Neural cell (in vitro differentiated cells): ENCODE data around the gene CDIP1. TPM values are rescaled to one million over a fixed set of nuclear protein-coding genes. Genes with fewer than 3 reads are reported as not detected.

Experiments
- H2AFZ ChIP-seq: fragments of 200-600, 300-800 bp; sonication (generic), shearing (Covaris generic); 2 replicates; pipeline ENCODE4 v1.6.0; 2014; ENCODE audit warnings: low read depth, mild to moderate bottlenecking, antibody characterized with exemption, low read length, moderate library complexity
- H3F3A ChIP-seq: fragments of 200-600 bp; shearing (Covaris generic); 2 replicates; pipeline ENCODE4 v1.6.1; 2016; ENCODE audit warnings: mild to moderate bottlenecking, moderate library complexity, mixed read lengths, antibody characterized with exemption, low read length; ENCODE audit not compliant: insufficient read depth, poor library complexity, severe bottlenecking
- H3K27ac ChIP-seq: fragments of 200-600, 300-800 bp; sonication (generic), shearing (Covaris generic); 2 replicates; pipeline ENCODE4 v1.5.1; 2014; ENCODE audit warnings: mild to moderate bottlenecking, low read length, moderate library complexity
- H3K27me3 ChIP-seq: fragments of 300-800, 200-600 bp; sonication (generic), shearing (Covaris generic); 2 replicates; pipeline ENCODE4 v1.6.0; 2014; ENCODE audit warnings: mild to moderate bottlenecking, low read depth, low read length, moderate library complexity; ENCODE audit not compliant: insufficient read depth
- H3K36me3 ChIP-seq: fragments of 300-800, 200-600 bp; sonication (generic), shearing (Covaris generic); 2 replicates; pipeline ENCODE4 v1.5.1; 2014; ENCODE audit warnings: mild to moderate bottlenecking, antibody characterized with exemption, low read length, moderate library complexity; ENCODE audit not compliant: insufficient read depth
- H3K4me2 ChIP-seq: fragments of 300-800, 200-600 bp; sonication (generic), shearing (Covaris generic); 2 replicates; pipeline ENCODE4 v1.6.0; 2014; ENCODE audit warnings: mild to moderate bottlenecking, low read length
- H3K4me3 ChIP-seq: fragments of 300-800, 200-600 bp; sonication (generic), shearing (Covaris generic); 2 replicates; pipeline ENCODE4 v1.5.1; 2014; ENCODE audit warnings: mild to moderate bottlenecking, low read length, moderate library complexity
- H3K79me2 ChIP-seq: fragments of 200-600 bp; shearing (Covaris generic); replicated peaks from 2 replicates; pipeline ENCODE4 v1.6.0; 2014; ENCODE audit warnings: mild to moderate bottlenecking, low read length, moderate library complexity; ENCODE audit not compliant: insufficient read depth
- H3K9ac ChIP-seq: fragments of 300-800, 200-600 bp; sonication (generic), shearing (Covaris generic); 2 replicates; pipeline ENCODE4 v1.6.1; 2016; ENCODE audit warnings: mild to moderate bottlenecking, low read length, mixed read lengths
- H3K9me2 ChIP-seq: fragments of 200-600 bp; shearing (Covaris generic); 2 replicates; pipeline ENCODE4 v1.6.1; 2016; ENCODE audit warnings: mild to moderate bottlenecking, low read length, mixed read lengths; ENCODE audit not compliant: insufficient read depth
- H3K9me3 ChIP-seq: fragments of 200-600, 300-800 bp; sonication (generic), shearing (Covaris generic); 2 replicates; pipeline ENCODE4 v1.6.1; 2016; ENCODE audit warnings: mild to moderate bottlenecking, mixed run types, low read length, moderate library complexity, mixed read lengths
- H4K20me1 ChIP-seq: fragments of 200-600 bp; shearing (Covaris generic); 2 replicates; pipeline ENCODE4 v1.6.1; 2016; ENCODE audit warnings: mild to moderate bottlenecking, mixed run types; ENCODE audit not compliant: insufficient read depth
- CTCF ChIP-seq: fragments of 450-650 bp; IDR thresholded peaks from 2 replicates; pipeline ENCODE4 v1.5.1; 2014; ENCODE audit warnings: antibody characterized with exemption, mild to moderate bottlenecking, moderate library complexity; ENCODE audit not compliant: poor library complexity, severe bottlenecking
- EP300 ChIP-seq: fragments of 450-650 bp; conservative IDR thresholded peaks from 2 replicates; pipeline ENCODE4 v1.6.1; 2014; ENCODE audit warnings: antibody characterized with exemption, mild to moderate bottlenecking, moderate library complexity; ENCODE audit not compliant: poor library complexity, severe bottlenecking
- EZH2 ChIP-seq: fragments of 200-600, 300-800 bp; shearing (Covaris generic), sonication (generic); IDR thresholded peaks from 2 replicates; pipeline ENCODE4 v1.6.1; 2014; ENCODE audit warnings: antibody characterized with exemption, low read length, borderline replicate concordance, mild to moderate bottlenecking; ENCODE audit not compliant: insufficient read depth, poor library complexity, severe bottlenecking
- MXI1 ChIP-seq: fragments of 450-650 bp; conservative IDR thresholded peaks from 2 replicates; pipeline ENCODE4 v1.6.1; 2014; ENCODE audit warnings: antibody characterized with exemption, mild to moderate bottlenecking; ENCODE audit not compliant: poor library complexity, severe bottlenecking
- POLR2AphosphoS5 ChIP-seq: IDR thresholded peaks from 2 replicates; pipeline ENCODE4 v1.6.1; 2012
- RAD21 ChIP-seq: fragments of 450-650 bp; conservative IDR thresholded peaks from 2 replicates; pipeline ENCODE4 v1.6.1; 2014; ENCODE audit warnings: antibody characterized with exemption, mild to moderate bottlenecking, moderate library complexity
- REST ChIP-seq: IDR thresholded peaks from 2 replicates; pipeline ENCODE4 v1.6.1; 2012; ENCODE audit warnings: borderline replicate concordance
- SMC3 ChIP-seq: fragments of 450-650 bp; conservative IDR thresholded peaks from 2 replicates; pipeline ENCODE4 v1.6.1; 2014; ENCODE audit warnings: antibody characterized with exemption, mild to moderate bottlenecking, moderate library complexity; ENCODE audit not compliant: poor library complexity
- TAF1 ChIP-seq: IDR thresholded peaks from 2 replicates; pipeline ENCODE4 v1.6.1; 2012; ENCODE audit warnings: low read depth
- polyA plus RNA-seq: library from polyadenylated mRNA; depleted of rRNA; stranded (reverse); fragments of >200 nt; gene quantifications from 2 replicates; pipeline ENCODE4 v1.2.3, GENCODE V29; 2014

CDIP1 gene
- polyA plus RNA-seq, 1 donor from 2014 or later, result 16.4 TPM

DNA sequence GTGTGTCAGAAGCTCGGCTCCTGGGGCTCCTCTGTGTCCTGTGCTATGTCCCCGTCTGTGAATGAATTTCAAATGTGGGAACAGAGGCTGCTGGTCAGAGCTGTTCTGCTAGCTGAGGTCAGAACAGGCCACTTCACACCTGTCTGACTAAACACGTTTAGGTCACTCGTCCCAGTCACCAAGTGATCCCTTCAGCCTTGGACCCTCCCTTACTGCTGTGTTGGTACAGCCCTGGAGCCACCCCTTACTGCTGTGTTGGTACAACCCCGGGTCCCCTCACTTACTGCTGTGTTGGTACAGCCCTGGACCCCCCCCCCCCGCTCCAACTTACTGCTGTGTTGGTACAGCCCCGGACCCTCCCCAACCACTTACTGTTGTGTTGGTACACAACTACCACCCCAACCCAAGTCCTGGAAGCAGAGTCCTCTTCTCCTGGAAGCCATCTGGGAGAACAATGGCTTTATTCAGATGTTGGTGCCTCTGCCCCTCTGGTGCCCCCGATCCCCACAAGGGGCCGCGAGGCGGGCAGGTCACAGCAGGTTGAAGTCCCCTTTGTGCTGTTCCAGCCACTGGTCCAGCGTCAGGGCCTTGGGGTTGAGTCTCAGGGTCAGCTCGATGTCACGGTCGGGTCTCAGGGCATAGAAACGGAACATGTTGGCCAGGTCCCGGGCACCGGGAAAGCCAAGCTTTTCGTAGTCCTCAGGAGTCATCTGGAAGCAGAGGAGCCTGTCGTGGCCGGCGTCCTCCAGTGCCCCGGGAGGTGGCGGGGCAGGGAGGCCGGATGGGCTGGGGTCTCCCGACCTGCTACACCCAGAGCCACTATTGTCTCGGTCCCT is 77.1 kb downstream of the CDIP1 start:
- TF ChIP-seq CTCF (no peak), MXI1 (no peak), EP300 (no peak), TAF1 (no peak), POLR2AphosphoS5 (no peak), SMC3 (no peak), EZH2 (no peak), RAD21 (no peak), REST (no peak)
- H3F3A ChIP-seq, result no peaks in the 10 kb centered on the region
- no peaks in the 10 kb centered on the region for H3K9me3 ChIP-seq
- H2AFZ ChIP-seq, result no peak overlapping the region
- no peak overlapping the region for H3K4me2 ChIP-seq
- H3K4me3 ChIP-seq, result no peak overlapping the region
- no peaks in the 10 kb centered on the region for H3K79me2 ChIP-seq
- no peak overlapping the region for H3K27ac ChIP-seq
- H4K20me1 ChIP-seq, result no peaks in the 10 kb centered on the region
- H3K9ac ChIP-seq, result no peak overlapping the region
- no peaks in the 10 kb centered on the region for H3K9me2 ChIP-seq
- H3K27me3 ChIP-seq, result no peaks in the 10 kb centered on the region
- no peaks in the 10 kb centered on the region for H3K36me3 ChIP-seq

DNA sequence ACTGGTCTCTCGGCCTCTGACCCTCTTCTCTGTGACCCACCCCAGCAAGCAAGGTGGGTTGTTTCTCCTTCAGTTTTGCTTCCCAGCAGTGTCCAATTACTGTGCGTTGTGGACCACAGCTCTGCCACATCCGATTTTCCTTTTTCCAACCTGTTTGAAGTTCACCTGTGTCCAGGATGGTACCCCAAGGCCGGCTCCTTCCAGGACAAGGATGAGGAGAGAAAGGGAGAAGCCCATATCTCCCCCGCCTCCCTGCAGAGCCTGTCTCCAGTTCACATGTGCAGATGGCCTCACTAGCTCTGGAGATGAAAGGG is 77.7 kb downstream of the CDIP1 start:
- Histone ChIP-seq H3K4me3 (no peak overlapping the region), H3K27me3 (no peaks in the 10 kb centered on the region), H2AFZ (no peak overlapping the region), H4K20me1 (no peaks in the 10 kb centered on the region), H3K9me2 (no peaks in the 10 kb centered on the region), H3K9ac (no peak overlapping the region), H3K36me3 (no peaks in the 10 kb centered on the region), H3K9me3 (no peaks in the 10 kb centered on the region), H3K79me2 (no peaks in the 10 kb centered on the region), H3F3A (no peaks in the 10 kb centered on the region), H3K27ac (no peak overlapping the region), H3K4me2 (no peak overlapping the region)
- TF ChIP-seq MXI1 (no peak), TAF1 (no peak), CTCF (no peak), RAD21 (no peak), EP300 (no peak), EZH2 (no peak), SMC3 (no peak), REST (no peak), POLR2AphosphoS5 (no peak)
